HepG2 (cell line): ENCODE measurements around the gene CCNYL1. TPM values are rescaled to one million over a fixed set of nuclear protein-coding genes. Genes with fewer than 3 reads are reported as not detected.

Experiments used
- ARID4A ChIP-seq: sonication (generic); formaldehyde crosslinking; IDR thresholded peaks from 2 replicates; pipeline ENCODE4 v1.5.0; 2020; ENCODE audit warnings: mild to moderate bottlenecking, missing genetic modification reagents, borderline replicate concordance
- CAMTA2 ChIP-seq: sonication (generic); formaldehyde crosslinking; IDR thresholded peaks from 2 replicates; pipeline ENCODE4 v1.4.0; 2020; ENCODE audit warnings: mild to moderate bottlenecking, missing genetic modification reagents, borderline replicate concordance
- CBX1 ChIP-seq: IDR thresholded peaks from one replicate; pipeline ENCODE4 v1.6.1; 2016; ENCODE audit warnings: antibody characterized with exemption, low read depth
- FOXO4 ChIP-seq: sonication (generic); formaldehyde crosslinking; conservative IDR thresholded peaks from 2 replicates; pipeline ENCODE4 v1.8.1; 2023; ENCODE audit warnings: missing genetic modification reagents
- MXD4 ChIP-seq: IDR thresholded peaks from 2 replicates; pipeline ENCODE4 v1.6.1; 2016; ENCODE audit warnings: mild to moderate bottlenecking, missing biosample characterization, missing genetic modification reagents
- PLSCR1 ChIP-seq: sonication (generic); formaldehyde crosslinking; IDR thresholded peaks from 2 replicates; pipeline ENCODE4 v1.5.0; 2020; ENCODE audit warnings: missing genetic modification reagents, mild to moderate bottlenecking, borderline replicate concordance
- SAP130 ChIP-seq: IDR thresholded peaks from 2 replicates; pipeline ENCODE4 v1.6.1; 2016; ENCODE audit warnings: low read depth
- SOX6 ChIP-seq, 2 experiments: fragments of 450-650 bp in 1 of 2; sonication (generic) in 1 of 2; formaldehyde crosslinking in 1 of 2; IDR thresholded peaks; 2 replicates each; pipeline versions ENCODE4 v1.4.0 to v1.6.1; 2017 to 2020; ENCODE audit warnings: antibody characterized with exemption in 1 of 2, mild to moderate bottlenecking in 1 of 2, missing genetic modification reagents in 1 of 2
- ZFP36L1 ChIP-seq: sonication (generic); formaldehyde crosslinking; IDR thresholded peaks from 2 replicates; pipeline ENCODE4 v1.8.0; 2022; ENCODE audit warnings: mild to moderate bottlenecking, missing genetic modification reagents, moderate library complexity
- ZMAT3 ChIP-seq: sonication (generic); formaldehyde crosslinking; conservative IDR thresholded peaks from 2 replicates; pipeline ENCODE4 v1.7.0; 2021; ENCODE audit warnings: missing genetic modification reagents
- ZNF264 ChIP-seq: sonication (generic); formaldehyde crosslinking; IDR thresholded peaks from 2 replicates; pipeline ENCODE4 v1.4.0; 2020; ENCODE audit warnings: missing genetic modification reagents
- ZNF484 ChIP-seq: sonication (generic); formaldehyde crosslinking; IDR thresholded peaks from 2 replicates; pipeline ENCODE4 v1.5.1; 2020; ENCODE audit warnings: mild to moderate bottlenecking, low read depth, missing genetic modification reagents, borderline replicate concordance
- ZNF569 ChIP-seq: sonication (generic); formaldehyde crosslinking; IDR thresholded peaks from 2 replicates; pipeline ENCODE4 v1.5.0; 2020; ENCODE audit warnings: mild to moderate bottlenecking, missing genetic modification reagents, moderate library complexity, borderline replicate concordance
- ZNF629 ChIP-seq: sonication (generic); formaldehyde crosslinking; conservative IDR thresholded peaks from 2 replicates; pipeline ENCODE4 v1.5.0; 2020; ENCODE audit warnings: missing genetic modification reagents
- ZNF878 ChIP-seq: sonication (generic); formaldehyde crosslinking; IDR thresholded peaks from 2 replicates; pipeline ENCODE4 v1.8.1; 2023; ENCODE audit warnings: mild to moderate bottlenecking, missing genetic modification reagents, moderate library complexity
- ZSCAN20 ChIP-seq: sonication (generic); formaldehyde crosslinking; IDR thresholded peaks from 2 replicates; pipeline ENCODE4 v1.4.0; 2020; ENCODE audit warnings: missing genetic modification reagents, mild to moderate bottlenecking, borderline replicate concordance
- polyA plus RNA-seq, 8 experiments: library from polyadenylated mRNA; depleted of rRNA in 3 of 8; stranded (reverse) in 7 of 8; unstranded in 1 of 8; fragments of >200 nt; fragmentation: Illumina TruSeq in 4 of 8; extraction: Trizol in 4 of 8; gene quantifications; 2 replicates each; pipeline versions ENCODE4 v1.2.1 to v1.2.3, GENCODE V29; 2011 to 2016; ENCODE audit warnings: low read depth in 4 of 8, missing spikeins in 1 of 8, mixed read lengths in 1 of 8; ENCODE audit not compliant: insufficient read depth in 1 of 8
- total RNA-seq, 5 experiments: library from RNA; depleted of rRNA; stranded (reverse); fragments of >200 nt; fragmentation: Illumina TruSeq; extraction: Trizol; gene quantifications; 2 replicates each; pipeline ENCODE4 v1.2.3, GENCODE V29; 2016; ENCODE audit warnings: low read depth in 1 of 5
- TF ChIP-seq, protein P1 (sequence below): sonication (generic); formaldehyde crosslinking; IDR thresholded peaks from 2 replicates; pipeline ENCODE4 v1.5.0; 2020; ENCODE audit warnings: mild to moderate bottlenecking, missing genetic modification reagents
- TF ChIP-seq, protein P2 (sequence below): sonication (generic); formaldehyde crosslinking; IDR thresholded peaks from 2 replicates; pipeline ENCODE4 v1.8.1; 2022; ENCODE audit warnings: mild to moderate bottlenecking, missing genetic modification reagents

CCNYL1 gene
- total and polyA plus RNA-seq, 2 of the 13 experiments (the other 11 are each of a cell fraction or from before 2014, with no cell fraction given) = 12.5 to 16.2 TPM

GRCh38 chr2:207711750-207712530 lies 500 bp downstream of the CCNYL1 start (continued):
- TF ChIP-seq ARID4A (CRISPR knock-in tag) = peak; percentile 56
- peak; percentile 62; the same call in 1 of the 2 replicates for TF ChIP-seq ZSCAN20
- no peak for TF ChIP-seq ZNF629
- TF ChIP-seq CAMTA2 (CRISPR knock-in tag) = no peak
- TF ChIP-seq, protein P1, sequence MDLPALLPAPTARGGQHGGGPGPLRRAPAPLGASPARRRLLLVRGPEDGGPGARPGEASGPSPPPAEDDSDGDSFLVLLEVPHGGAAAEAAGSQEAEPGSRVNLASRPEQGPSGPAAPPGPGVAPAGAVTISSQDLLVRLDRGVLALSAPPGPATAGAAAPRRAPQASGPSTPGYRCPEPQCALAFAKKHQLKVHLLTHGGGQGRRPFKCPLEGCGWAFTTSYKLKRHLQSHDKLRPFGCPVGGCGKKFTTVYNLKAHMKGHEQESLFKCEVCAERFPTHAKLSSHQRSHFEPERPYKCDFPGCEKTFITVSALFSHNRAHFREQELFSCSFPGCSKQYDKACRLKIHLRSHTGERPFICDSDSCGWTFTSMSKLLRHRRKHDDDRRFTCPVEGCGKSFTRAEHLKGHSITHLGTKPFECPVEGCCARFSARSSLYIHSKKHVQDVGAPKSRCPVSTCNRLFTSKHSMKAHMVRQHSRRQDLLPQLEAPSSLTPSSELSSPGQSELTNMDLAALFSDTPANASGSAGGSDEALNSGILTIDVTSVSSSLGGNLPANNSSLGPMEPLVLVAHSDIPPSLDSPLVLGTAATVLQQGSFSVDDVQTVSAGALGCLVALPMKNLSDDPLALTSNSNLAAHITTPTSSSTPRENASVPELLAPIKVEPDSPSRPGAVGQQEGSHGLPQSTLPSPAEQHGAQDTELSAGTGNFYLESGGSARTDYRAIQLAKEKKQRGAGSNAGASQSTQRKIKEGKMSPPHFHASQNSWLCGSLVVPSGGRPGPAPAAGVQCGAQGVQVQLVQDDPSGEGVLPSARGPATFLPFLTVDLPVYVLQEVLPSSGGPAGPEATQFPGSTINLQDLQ (CRISPR knock-in tag) = no peak
- no peak for TF ChIP-seq ZNF264 (CRISPR knock-in tag)
- no peak for TF ChIP-seq CBX1
- TF ChIP-seq SOX6 (IDR thresholded peaks at IDR 0.05) = no peak
- TF ChIP-seq SOX6 (CRISPR knock-in tag; IDR thresholded peaks at IDR 0.05) = 0 out of 2 replicates have a peak, but pooled peaks have one; percentile 1
- TF ChIP-seq MXD4 = no peak
- TF ChIP-seq ZNF569 = no peak
- TF ChIP-seq, protein P2, sequence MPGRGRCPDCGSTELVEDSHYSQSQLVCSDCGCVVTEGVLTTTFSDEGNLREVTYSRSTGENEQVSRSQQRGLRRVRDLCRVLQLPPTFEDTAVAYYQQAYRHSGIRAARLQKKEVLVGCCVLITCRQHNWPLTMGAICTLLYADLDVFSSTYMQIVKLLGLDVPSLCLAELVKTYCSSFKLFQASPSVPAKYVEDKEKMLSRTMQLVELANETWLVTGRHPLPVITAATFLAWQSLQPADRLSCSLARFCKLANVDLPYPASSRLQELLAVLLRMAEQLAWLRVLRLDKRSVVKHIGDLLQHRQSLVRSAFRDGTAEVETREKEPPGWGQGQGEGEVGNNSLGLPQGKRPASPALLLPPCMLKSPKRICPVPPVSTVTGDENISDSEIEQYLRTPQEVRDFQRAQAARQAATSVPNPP (CRISPR knock-in tag) = no peak
- 0 out of 2 replicates have a peak, but pooled peaks have one; percentile 43 for TF ChIP-seq FOXO4 (CRISPR knock-in tag)
- no peak for TF ChIP-seq PLSCR1 (CRISPR knock-in tag)
- TF ChIP-seq ZFP36L1 = 0 out of 2 replicates have a peak, but pooled peaks have one; percentile 51
- TF ChIP-seq SAP130 (CRISPR knock-in tag) = peak; percentile 34; the same call in 1 of the 2 replicates
- TF ChIP-seq ZNF484 = no peak
- no peak for TF ChIP-seq ZNF878 (CRISPR knock-in tag)
- no peak for TF ChIP-seq ZMAT3 (CRISPR knock-in tag)
